Activated CD4-positive, alpha-beta T cell treated with anti-CD3 and anti-CD28 coated beads for 36 hours (primary cell): ENCODE results near the gene SYNM. TPM values are rescaled to one million over a fixed set of nuclear protein-coding genes. Genes with fewer than 3 reads are reported as not detected.
"Not testable (repeated sequence)": the region's sequence is repeated elsewhere in the genome, so short reads cannot be mapped to it uniquely, and the experiment has no call there.

Source experiments
- ATAC-seq: fragments of 200-7000 bp; cut with Tn5 transposase; one replicate; pipeline ENCODE4 v1.10.0; 2021; ENCODE audit warnings: mild to moderate bottlenecking, moderate library complexity
- CTCF ChIA-PET: fragments of 350-600 bp; sonication (Branson Sonifier 250); formaldehyde crosslinking; loops from one replicate; lab custom pipeline; 2021; ENCODE audit warnings: antibody characterized with exemption; lab: Charles Lee
- POLR2A ChIA-PET: fragments of 350-600 bp; sonication (Branson Sonifier 250); formaldehyde crosslinking; loops from one replicate; lab custom pipeline; 2021; ENCODE audit warnings: antibody characterized with exemption, inconsistent platforms; lab: Charles Lee
- DNase-seq: peaks from one replicate; pipeline ENCODE4 v3.0.0-alpha.2; 2020
- H3K27ac Mint-ChIP-seq: one replicate; pipeline ENCODE4 v1.8.0; 2021; ENCODE audit warnings: mixed read lengths
- H3K27me3 Mint-ChIP-seq: one replicate; pipeline ENCODE4 v1.8.0; 2021; ENCODE audit warnings: mixed read lengths
- H3K36me3 Mint-ChIP-seq: one replicate; pipeline ENCODE4 v1.8.0; 2021; ENCODE audit warnings: low read depth, mixed read lengths
- H3K4me1 Mint-ChIP-seq: one replicate; pipeline ENCODE4 v1.8.0; 2021; ENCODE audit warnings: mixed read lengths
- H3K4me3 Mint-ChIP-seq: one replicate; pipeline ENCODE4 v1.8.0; 2021; ENCODE audit warnings: mild to moderate bottlenecking, moderate library complexity, mixed read lengths
- H3K9me3 Mint-ChIP-seq: one replicate; pipeline ENCODE4 v1.8.0; 2021; ENCODE audit warnings: low read depth, mixed read lengths
- intact Hi-C, 2 experiments: fragments of 100-400 bp; cut with DNase I in 1 of 2; cut with micrococcal nuclease in 1 of 2; formaldehyde crosslinking; loops; one replicate each; pipeline versions ENCODE4 v1.14.2 to v1.15.1; 2022 to 2024; cut with DNase I, micrococcal nuclease
- total RNA-seq, 2 experiments: library from RNA; stranded (reverse); gene quantifications; one replicate each; pipeline ENCODE4 v1.2.3, GENCODE V29; 2021

The SYNM gene
- total RNA-seq, 2 experiments from 2014 or later: 0.09 to 0.14 TPM

DNA sequence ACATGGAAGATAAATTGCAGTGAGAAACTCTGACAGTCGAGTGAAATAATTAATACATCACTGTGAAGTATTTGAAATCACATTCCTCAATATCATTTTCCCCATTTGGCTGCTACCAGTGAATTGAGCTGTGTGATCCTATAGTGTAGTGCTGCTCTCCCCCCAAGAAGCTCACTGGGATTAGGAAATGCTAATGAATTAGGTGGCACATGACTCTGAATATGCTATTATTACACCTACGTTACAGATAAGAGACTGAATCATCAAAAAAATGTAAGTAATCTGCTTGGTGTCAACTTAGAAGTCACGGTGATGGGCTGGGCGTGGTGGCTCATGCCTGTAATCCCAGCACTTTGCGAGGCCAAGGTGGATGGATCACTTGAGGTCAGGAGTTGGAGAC, 34.7 kb upstream of the SYNM start:
- CTCF ChIA-PET: interaction anchor here (1.1 to 2.0 kb wide), 3 partner anchors 9 to 143 kb away, joined by 3 to 8 read pairs (median 3); no protein-coding TSS in a partner anchor
- Mint-ChIP-seq H3K4me3 (no peak overlapping the region), H3K4me1 (no peaks in the 10 kb centered on the region), H3K9me3 (no peaks in the 10 kb centered on the region), H3K27me3 (peaks cover 1% of the 10 kb centered on the region), H3K36me3 (no peaks in the 10 kb centered on the region), H3K27ac (no peak overlapping the region)
- POLR2A ChIA-PET: no interaction called here
- DNase-seq (no peak), ATAC-seq (no peak)
- intact Hi-C loops: loop anchor here in 1 of 2 experiments (10.0 kb wide), 1 partner anchor 415 kb away; no protein-coding TSS in a partner anchor

DNA sequence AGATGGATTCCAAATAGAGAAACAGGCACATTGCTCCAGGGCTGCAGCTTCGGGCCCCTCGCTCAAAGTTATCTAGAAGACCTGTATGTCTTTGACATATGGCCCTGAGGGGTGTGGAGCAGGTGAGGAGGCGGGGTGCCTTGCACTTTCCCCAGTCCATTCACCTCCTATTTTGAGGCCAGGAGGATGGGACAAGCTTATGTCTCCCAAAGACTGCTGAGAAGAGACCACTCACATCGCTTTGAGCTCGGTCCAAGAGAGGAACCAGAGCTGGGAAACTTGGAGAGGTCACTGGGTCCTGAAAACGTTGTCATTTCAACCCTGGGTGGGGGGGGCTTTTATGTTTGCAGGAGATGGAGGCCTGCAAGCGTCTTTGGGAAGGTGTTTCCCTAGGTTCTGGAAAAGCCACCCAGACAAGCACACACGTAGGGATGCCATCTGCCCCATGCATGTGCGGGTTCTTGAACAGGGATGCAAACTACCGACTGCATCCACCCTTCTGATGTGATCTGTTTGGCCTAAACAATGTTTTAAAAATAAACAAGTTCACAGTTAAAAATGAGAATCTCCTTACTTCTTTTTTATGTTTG, 33.7 kb upstream of the SYNM start:
- Mint-ChIP-seq H3K4me3 (no peak overlapping the region), H3K9me3 (no peaks in the 10 kb centered on the region), H3K4me1 (peaks cover 2% of the 10 kb centered on the region), H3K27me3 (no peaks in the 10 kb centered on the region), H3K36me3 (no peaks in the 10 kb centered on the region), H3K27ac (no peak overlapping the region)
- POLR2A ChIA-PET: no interaction called here
- no peak for ATAC-seq
- intact Hi-C loops: loop anchor here in 1 of 2 experiments (10.0 kb wide), 1 partner anchor 416 kb away; no protein-coding TSS in a partner anchor
- DNase-seq: no peak
- CTCF ChIA-PET: interaction anchor here (0.8 to 2.0 kb wide), 4 partner anchors 10 to 142 kb away, joined by 3 to 8 read pairs (median 4); no protein-coding TSS in a partner anchor

DNA sequence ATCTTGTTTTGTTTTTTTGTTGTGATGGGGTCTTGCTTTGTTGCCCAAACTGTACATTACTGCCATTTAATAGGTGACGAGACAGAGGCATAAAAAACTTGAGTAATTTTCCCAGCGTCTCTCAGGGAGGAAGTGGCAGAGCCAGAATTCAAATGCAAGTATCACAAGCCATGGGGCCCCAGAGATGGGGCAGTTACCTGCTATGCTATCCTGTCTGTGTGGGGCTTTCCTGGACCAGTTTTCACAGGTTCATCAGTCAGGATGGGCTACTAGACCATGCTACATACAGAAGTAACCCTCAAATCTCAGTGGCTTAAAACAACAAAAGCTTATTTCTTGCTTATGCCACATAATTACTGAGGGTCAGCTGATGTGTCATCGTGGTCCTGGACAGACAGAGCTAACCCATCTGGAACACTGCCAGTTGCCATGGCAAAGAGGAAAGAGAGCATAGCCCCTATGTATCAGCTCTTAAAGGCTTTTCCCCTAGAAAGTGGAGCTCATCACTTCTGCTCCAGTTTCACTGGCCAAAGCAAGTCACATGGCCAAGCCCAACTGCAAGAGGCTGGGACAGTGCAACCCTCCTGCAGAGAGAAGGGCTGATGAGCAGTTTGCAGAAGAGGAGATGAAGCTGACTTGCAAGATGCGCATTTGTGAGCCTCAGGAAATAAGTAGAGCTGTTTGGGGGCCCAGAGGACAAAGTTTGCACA, 31.7 kb upstream of the SYNM start:
- Mint-ChIP-seq H3K4me1 (peaks cover 6% of the 10 kb centered on the region), H3K4me3 (no peak overlapping the region), H3K27ac (no peak overlapping the region), H3K27me3 (peaks cover 2% of the 10 kb centered on the region), H3K9me3 (no peaks in the 10 kb centered on the region), H3K36me3 (no peaks in the 10 kb centered on the region)
- ATAC-seq (no peak), DNase-seq (no peak)
- intact Hi-C loops: loop anchor here in 1 of 2 experiments (10.0 kb wide), 1 partner anchor 418 kb away; no protein-coding TSS in a partner anchor
- CTCF ChIA-PET: interaction anchor here (0.8 to 1.7 kb wide), 4 partner anchors 9 to 20 kb away, joined by 3 to 6 read pairs (median 4); no protein-coding TSS in a partner anchor
- POLR2A ChIA-PET: no interaction called here

- Mint-ChIP-seq H3K9me3 (no peaks in the 10 kb centered on the region), H3K27ac (no peak overlapping the region), H3K4me1 (peaks cover 6% of the 10 kb centered on the region), H3K4me3 (no peak overlapping the region), H3K27me3 (peaks cover 6% of the 10 kb centered on the region), H3K36me3 (no peaks in the 10 kb centered on the region)
- intact Hi-C loops: loop anchor here in 1 of 2 experiments (10.0 kb wide), 1 partner anchor 420 kb away; no protein-coding TSS in a partner anchor
- ChIA-PET POLR2A (no interaction called here), CTCF (interaction anchor here (0.6 to 3.5 kb wide), 3 partner anchors 15 to 555 kb away, joined by 3 to 17 read pairs (median 6); no protein-coding TSS in a partner anchor)
- DNase-seq: no peak
- no peak for ATAC-seq
Measured at GRCh38 chr15:99074446-99074845, 30.4 kb upstream of the SYNM start.

GRCh38 chr15:99075059-99075652, 29.7 kb upstream of the SYNM start:
- intact Hi-C loops: loop anchor here (5.0 to 10.0 kb wide), 4 partner anchors 298 to 558 kb away; partner anchors contain the start of gene IGF1R (in 1 of the 2)
- H3K27ac Mint-ChIP-seq, ATAC-seq, H3K36me3 Mint-ChIP-seq, DNase-seq, H3K27me3 Mint-ChIP-seq, H3K9me3 Mint-ChIP-seq, H3K4me3 Mint-ChIP-seq, POLR2A ChIA-PET, H3K4me1 Mint-ChIP-seq: not testable (repeated sequence)
- CTCF ChIA-PET: interaction anchor here (0.7 to 3.5 kb wide), 11 partner anchors 11 to 633 kb away, joined by 3 to 39 read pairs (median 4); no protein-coding TSS in a partner anchor

DNA sequence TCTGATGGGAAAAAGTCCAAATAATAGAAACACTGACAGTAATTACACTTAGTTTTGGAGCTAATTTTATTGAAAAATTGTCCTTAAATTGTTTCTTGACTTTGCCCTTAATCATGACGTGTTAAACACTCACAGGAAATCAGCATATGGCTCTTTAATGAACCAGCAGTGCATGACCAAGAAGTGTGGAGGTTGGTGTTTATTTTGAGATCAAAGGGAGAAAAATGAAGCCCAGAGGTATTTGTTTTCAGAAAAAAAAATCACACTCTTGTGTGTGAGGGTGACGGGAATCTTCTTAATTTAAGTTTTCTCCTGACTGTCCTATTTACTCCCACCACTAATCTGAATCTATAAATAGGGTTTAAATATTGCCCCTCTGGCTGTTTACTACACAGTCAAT, 28.8 kb upstream of the SYNM start:
- H3K27ac Mint-ChIP-seq: peak overlapping the region; percentile 89
- peaks cover 6% of the 10 kb centered on the region for H3K4me1 Mint-ChIP-seq
- ChIA-PET CTCF (interaction anchor here (0.7 to 3.5 kb wide), 42 partner anchors 8 to 764 kb away, joined by 3 to 39 read pairs (median 4); partner anchors contain the start of gene SYNM), POLR2A (interaction anchor here (1.0 kb wide), 1 partner anchor 176 kb away, joined by 3 read pairs; the partner anchor contains the start of gene LRRC28)
- DNase-seq (no peak), ATAC-seq (no peak)
- no peaks in the 10 kb centered on the region for H3K9me3 Mint-ChIP-seq
- peak overlapping the region; percentile 65 for H3K4me3 Mint-ChIP-seq
- no peaks in the 10 kb centered on the region for H3K36me3 Mint-ChIP-seq
- H3K27me3 Mint-ChIP-seq: peaks cover 10% of the 10 kb centered on the region
- intact Hi-C loops: loop anchor here (1.0 to 10.0 kb wide), 8 partner anchors 223 to 634 kb away; partner anchors contain the start of gene IGF1R (in 1 of the 2)

DNA sequence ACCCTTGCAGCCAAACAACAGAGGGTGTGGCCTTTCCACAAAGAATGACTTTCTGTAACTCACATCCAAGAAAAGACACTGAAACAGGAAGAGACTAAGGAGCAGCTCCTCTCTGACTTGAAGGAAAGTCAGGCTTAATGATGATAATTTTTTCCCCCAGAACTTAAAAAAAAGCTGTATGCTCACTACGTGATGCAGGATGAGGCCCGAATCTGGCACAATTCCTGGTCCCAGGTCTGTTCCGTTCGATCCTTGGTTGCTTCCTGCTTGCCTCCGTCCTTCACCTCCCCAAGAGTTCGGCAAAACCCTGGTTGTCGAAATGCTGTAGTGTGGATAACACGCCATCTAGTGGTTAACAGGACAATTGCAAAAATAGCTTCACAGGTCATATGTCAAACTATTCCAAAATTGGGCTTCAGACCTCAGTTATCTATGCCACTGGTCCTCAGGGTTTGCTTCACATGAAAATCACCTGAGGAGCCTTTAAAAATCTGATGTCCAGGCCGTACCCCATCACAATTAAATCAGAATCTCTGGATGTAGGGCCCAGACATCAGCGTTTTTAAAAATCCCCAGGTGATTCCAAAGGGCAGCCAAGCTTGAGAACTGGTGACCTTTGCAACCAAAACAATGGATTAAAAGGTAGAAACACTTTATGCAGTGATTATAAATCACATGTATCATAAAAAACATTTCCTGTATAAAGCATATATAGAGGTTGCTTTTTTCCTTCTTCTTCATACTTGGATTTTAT, 28.1 kb upstream of the SYNM start:
- Mint-ChIP-seq H3K9me3 (no peaks in the 10 kb centered on the region), H3K4me3 (peak overlapping the region; percentile 65), H3K4me1 (peaks cover 6% of the 10 kb centered on the region), H3K36me3 (no peaks in the 10 kb centered on the region), H3K27me3 (peaks cover 10% of the 10 kb centered on the region), H3K27ac (peak overlapping the region; percentile 89)
- ChIA-PET CTCF (interaction anchor here (0.6 to 3.5 kb wide), 45 partner anchors 8 to 765 kb away, joined by 3 to 39 read pairs (median 3); partner anchors contain the start of gene SYNM), POLR2A (interaction anchor here (1.0 kb wide), 1 partner anchor 175 kb away, joined by 3 read pairs; the partner anchor contains the start of gene LRRC28)
- DNase-seq (peak; percentile 58), ATAC-seq (peak; percentile 87)
- intact Hi-C loops: loop anchor here (1.0 to 10.0 kb wide), 8 partner anchors 223 to 634 kb away; partner anchors contain the start of gene IGF1R (in 1 of the 2)

GRCh38 chr15:99082798-99083197, 22.1 kb upstream of the SYNM start:
- no peaks in the 10 kb centered on the region for H3K4me1 Mint-ChIP-seq
- no peak for ATAC-seq
- H3K27me3 Mint-ChIP-seq: peaks cover 13% of the 10 kb centered on the region
- no peak overlapping the region for H3K27ac Mint-ChIP-seq
- H3K4me3 Mint-ChIP-seq: no peak overlapping the region
- CTCF ChIA-PET: interaction anchor here (1.3 to 1.5 kb wide), 2 partner anchors 16 to 39 kb away, joined by 3 to 4 read pairs; no protein-coding TSS in a partner anchor
- no peaks in the 10 kb centered on the region for H3K9me3 Mint-ChIP-seq
- no peaks in the 10 kb centered on the region for H3K36me3 Mint-ChIP-seq
- POLR2A ChIA-PET: no interaction called here
- intact Hi-C loops: no loop called here
- DNase-seq: no peak

DNA sequence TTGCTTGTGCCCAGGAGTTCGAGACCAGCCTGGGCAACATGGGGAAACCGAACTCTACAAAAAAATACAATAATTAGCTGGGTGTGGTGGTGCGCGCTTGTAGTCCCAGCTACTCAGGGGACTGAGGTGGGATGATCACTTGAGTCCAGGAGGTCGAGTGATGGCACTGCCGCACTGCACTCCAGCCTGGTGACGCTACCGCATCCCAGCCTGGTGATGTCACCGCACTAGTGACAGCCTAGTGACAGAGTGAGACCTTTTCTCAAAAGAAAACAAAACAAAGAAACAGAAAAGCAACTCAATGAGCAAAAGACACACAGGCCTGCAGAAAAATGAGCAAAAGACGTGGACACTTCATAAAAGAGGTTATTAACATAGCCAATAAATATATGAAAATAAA, 19.9 kb upstream of the SYNM start:
- ChIA-PET POLR2A (no interaction called here), CTCF (interaction anchor here (1.6 kb wide), 1 partner anchor 16 kb away, joined by 4 read pairs; no protein-coding TSS in a partner anchor)
- DNase-seq (no peak), ATAC-seq (no peak)
- Mint-ChIP-seq H3K4me3 (no peak overlapping the region), H3K27ac (no peak overlapping the region), H3K36me3 (no peaks in the 10 kb centered on the region), H3K9me3 (no peaks in the 10 kb centered on the region), H3K4me1 (peaks cover under 1% of the 10 kb centered on the region), H3K27me3 (peaks cover 8% of the 10 kb centered on the region)
- intact Hi-C loops: no loop called here
